GM19324 (cell line): ENCODE results near the gene FOXS1.

Source experiments
- ATAC-seq: cut with Tn5 transposase; IDR thresholded peaks from one replicate; pipeline ENCODE4 v1.9.1; 2021; ENCODE audit warnings: mild to moderate bottlenecking, moderate library complexity; ENCODE audit not compliant: unreplicated experiment, low FRiP score

Gene FOXS1

DNA sequence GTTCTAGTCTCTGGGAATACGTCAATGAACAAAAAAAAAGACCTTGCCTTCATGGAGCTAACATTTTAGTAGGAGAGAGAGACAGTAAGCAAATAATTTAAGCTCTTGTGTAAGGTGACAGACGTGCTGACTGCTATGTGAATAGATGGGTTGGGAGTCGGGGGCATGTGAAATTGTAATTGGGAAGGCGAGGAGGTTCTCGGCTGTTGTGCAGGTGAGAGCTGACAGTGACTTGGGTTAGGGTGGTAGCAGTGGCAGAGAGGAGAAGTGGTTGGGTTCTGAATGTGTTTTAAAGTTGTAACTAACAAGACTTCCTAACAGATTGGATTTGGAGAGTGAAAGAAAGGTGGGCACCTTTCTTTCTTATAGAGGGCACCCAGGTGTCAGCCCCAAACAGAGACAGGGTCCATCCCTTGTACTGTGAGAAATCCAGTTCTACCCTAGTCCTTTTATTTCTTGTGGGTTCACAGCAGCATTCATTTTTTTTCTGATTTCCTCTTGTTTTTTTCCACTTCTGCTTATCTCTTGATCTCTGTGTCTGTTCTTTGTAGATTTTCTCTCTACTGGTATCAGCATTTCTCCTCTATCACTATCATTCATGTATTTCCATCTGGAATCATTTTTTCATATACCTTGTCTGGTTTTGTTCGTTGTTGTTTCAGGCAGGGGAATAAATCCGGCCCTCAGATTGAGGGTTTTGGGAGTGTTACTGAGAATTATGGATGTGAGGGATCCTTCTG is 41.7 kb downstream of the FOXS1 start:
- no peak for ATAC-seq

DNA sequence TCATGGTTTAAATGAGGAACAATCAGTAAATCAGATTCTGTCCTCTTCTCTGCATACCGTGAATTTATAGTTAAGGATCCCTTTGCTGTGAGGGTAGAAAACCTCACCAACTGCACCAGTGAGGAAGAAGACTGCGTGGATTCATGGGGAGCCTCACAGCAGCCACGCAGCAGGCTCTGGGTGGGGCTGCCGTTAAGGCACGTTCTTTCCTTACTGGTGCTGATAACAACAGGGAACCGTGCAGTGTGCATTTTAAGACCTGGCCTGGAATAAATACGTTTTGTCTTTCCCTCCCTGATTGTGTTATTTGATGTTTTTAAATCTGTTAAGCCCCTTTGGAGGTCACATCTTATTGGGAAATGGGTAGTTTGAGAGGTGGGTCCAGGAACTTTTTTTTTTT is 43.9 kb downstream of the FOXS1 start:
- ATAC-seq = no peak

DNA sequence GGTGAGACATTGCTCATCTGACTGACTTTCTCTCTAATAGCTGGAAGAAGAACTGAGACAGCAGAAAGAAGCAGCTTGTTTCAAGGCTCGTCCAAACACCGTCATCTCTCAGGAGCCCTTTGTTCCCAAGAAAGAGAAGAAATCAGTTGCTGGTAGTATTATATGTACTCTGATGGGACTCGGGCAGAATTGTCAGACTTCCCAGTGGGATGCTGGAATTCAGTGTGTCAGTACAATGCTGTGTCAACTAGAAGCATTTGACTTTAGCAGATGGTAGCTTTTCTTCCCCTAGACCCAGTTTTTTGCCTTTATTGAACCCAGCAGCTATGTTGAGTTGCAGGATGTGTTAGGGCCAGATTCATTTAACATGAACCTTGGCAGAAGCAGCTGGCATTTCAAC is 48.0 kb downstream of the FOXS1 start:
- no peak for ATAC-seq
